Vagina (tissue), 2 donors: ENCODE data around the gene HSBP1L1. TPM values are rescaled to one million over a fixed set of nuclear protein-coding genes. Genes with fewer than 3 reads are reported as not detected.

Experiments used
- DNase-seq, 2 donors: peaks; one replicate each; pipeline ENCODE4 v3.0.0-alpha.2; 2017; ENCODE audit errors: extremely low spot score in 2 of 2
- H3K27ac ChIP-seq: fragments of 200-600 bp; sonication (generic); one replicate; pipeline ENCODE4 v1.5.1; 2019
- H3K27me3 ChIP-seq: fragments of 200-600 bp; sonication (generic); one replicate; pipeline ENCODE4 v1.5.1; 2019
- H3K36me3 ChIP-seq, 2 donors: fragments of 200-600 bp; sonication (generic); one replicate each; pipeline ENCODE4 v1.5.1; 2017 to 2019
- H3K4me1 ChIP-seq: fragments of 200-600 bp; sonication (generic); one replicate; pipeline ENCODE4 v1.5.1; 2019
- H3K4me3 ChIP-seq, 2 donors: fragments of 200-600 bp; sonication (generic); 1 replicate in 1 of 2; 2 replicates in 1 of 2; pipeline ENCODE4 v1.5.1; 2016 to 2019
- H3K9me3 ChIP-seq: fragments of 200-600 bp; sonication (generic); one replicate; pipeline ENCODE4 v1.5.1; 2019
- POLR2A ChIP-seq, 2 donors: fragments of 450-650 bp; IDR thresholded peaks; one replicate each; pipeline ENCODE4 v1.6.1; 2017; ENCODE audit warnings: antibody characterized with exemption in 2 of 2, mild to moderate bottlenecking in 2 of 2, moderate library complexity in 2 of 2
- POLR2AphosphoS5 ChIP-seq, 2 donors: sonication (generic); formaldehyde crosslinking; IDR thresholded peaks; one replicate each; pipeline ENCODE4 v1.9.0; 2017; ENCODE audit warnings: antibody characterized with exemption in 2 of 2, mild to moderate bottlenecking in 2 of 2, low read depth in 1 of 2; ENCODE audit not compliant: insufficient read depth in 1 of 2
- intact Hi-C: fragments of 100-400 bp; cut with DNase I; formaldehyde crosslinking; loops from one replicate; pipeline ENCODE4 v1.15.1; 2023
- total RNA-seq: library from RNA; depleted of rRNA; stranded (reverse); fragments of >200 nt; gene quantifications from one replicate; pipeline ENCODE4 v1.2.3, GENCODE V29; 2016
- TF ChIP-seq, protein P1 (sequence below), 3 experiments: fragments of 450-650 bp in 2 of 3; fragments of 200-600 bp in 1 of 3; sonication (generic) in 1 of 3; IDR thresholded peaks; one replicate each; pipeline ENCODE4 v1.5.1; 2017 to 2019; ENCODE audit warnings: antibody characterized with exemption in 3 of 3, mild to moderate bottlenecking in 2 of 3, moderate library complexity in 2 of 3

HSBP1L1 gene
- total RNA-seq, 1 donor from 2014 or later = 32.2 TPM

DNA sequence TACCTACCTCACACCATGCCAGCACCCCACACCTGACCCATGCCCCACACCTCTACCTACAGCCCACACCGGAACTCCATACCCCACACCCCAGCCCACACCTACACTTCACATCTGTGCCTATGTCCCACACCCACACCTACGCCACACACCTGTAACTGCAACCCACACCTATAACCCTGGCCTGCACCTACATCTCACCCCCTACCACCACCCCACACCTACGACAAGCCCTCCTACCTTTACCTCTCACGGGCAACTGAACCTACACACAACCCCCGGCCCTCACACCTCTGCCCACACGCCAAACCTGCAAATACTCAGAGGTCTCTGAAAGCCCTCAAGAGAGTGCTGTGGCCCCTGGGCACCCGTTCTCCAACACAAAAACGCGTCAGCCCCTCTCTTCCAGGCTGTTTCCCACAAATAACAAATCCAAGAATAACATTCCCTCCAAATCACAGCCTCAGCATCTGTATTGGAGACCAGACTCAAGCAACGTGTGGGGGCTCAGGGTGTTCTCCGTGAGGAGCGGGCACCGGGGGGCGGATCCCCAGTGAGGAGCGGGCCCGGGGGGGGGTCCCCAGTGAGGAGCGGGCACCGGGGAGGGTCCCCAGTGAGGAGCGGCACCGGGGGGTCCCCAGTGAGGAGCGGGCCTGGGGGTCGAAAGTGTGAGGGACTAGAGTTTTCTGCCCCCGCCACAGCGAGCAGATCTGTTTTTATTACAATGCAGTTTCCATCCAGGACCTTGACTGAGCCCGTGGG is 46.4 kb upstream of the HSBP1L1 start:
- TF ChIP-seq POLR2A (IDR thresholded peaks at IDR 0.05) (no peak), POLR2AphosphoS5 (IDR thresholded peaks at IDR 0.05; ENCODE audit: insufficient read depth in 1 of 2, low read depth in 1 of 2) (no peak)
- TF ChIP-seq, protein P1, sequence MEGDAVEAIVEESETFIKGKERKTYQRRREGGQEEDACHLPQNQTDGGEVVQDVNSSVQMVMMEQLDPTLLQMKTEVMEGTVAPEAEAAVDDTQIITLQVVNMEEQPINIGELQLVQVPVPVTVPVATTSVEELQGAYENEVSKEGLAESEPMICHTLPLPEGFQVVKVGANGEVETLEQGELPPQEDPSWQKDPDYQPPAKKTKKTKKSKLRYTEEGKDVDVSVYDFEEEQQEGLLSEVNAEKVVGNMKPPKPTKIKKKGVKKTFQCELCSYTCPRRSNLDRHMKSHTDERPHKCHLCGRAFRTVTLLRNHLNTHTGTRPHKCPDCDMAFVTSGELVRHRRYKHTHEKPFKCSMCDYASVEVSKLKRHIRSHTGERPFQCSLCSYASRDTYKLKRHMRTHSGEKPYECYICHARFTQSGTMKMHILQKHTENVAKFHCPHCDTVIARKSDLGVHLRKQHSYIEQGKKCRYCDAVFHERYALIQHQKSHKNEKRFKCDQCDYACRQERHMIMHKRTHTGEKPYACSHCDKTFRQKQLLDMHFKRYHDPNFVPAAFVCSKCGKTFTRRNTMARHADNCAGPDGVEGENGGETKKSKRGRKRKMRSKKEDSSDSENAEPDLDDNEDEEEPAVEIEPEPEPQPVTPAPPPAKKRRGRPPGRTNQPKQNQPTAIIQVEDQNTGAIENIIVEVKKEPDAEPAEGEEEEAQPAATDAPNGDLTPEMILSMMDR (IDR thresholded peaks at IDR 0.05) = no peak
- Histone ChIP-seq H3K27me3 (no peaks in the 10 kb centered on the region), H3K4me1 (no peaks in the 10 kb centered on the region), H3K36me3 (peaks cover 0 to 20% of the 10 kb centered on the region in 2 donors), H3K27ac (no peak overlapping the region), H3K9me3 (no peaks in the 10 kb centered on the region), H3K4me3 (no peak overlapping the region)
- intact Hi-C loops = no loop called here
- DNase-seq = peak in 1 of 2 donors; percentile 64

DNA sequence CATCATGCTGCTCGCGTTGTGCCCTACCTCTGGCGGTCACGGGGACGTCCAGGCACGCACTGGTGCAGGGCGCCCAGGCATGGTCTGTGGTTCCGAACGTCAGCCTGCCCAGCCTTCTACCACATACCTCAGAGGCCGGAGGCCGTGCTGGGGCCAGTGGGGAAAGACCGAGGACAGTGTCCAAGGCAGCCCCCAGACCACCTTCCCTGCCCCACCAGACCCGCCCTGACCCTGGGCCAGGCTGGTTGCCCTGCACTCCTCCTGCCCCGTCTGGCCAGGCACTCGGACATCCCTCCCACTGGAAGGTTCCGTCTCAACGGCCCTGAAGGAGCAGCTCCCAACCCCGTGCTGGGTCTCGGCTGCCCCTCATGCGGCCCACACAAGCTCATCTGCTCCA is 45.8 kb upstream of the HSBP1L1 start:
- peak; percentile 65 to 88 for DNase-seq
- intact Hi-C loops = no loop called here

DNA sequence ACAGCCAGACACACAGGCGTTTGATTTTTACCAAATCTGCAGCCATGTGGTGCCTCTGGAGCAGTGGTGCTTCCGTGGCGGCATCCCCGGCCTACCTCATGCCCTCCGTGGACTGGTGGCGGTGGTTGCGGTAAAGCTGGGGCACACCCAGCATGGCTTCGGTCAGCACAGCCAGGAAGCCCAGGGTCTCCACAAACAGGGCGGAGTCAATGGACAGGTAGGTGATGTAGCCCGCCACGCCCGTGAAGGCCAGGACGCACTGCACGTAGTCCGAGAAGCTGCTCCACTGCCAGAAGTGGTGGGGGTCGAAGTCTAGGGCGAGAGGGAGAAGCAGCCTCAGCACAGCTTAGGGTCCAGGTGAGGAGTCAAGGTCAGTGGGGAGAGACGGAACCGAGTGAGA is 45.4 kb upstream of the HSBP1L1 start:
- intact Hi-C loops = no loop called here
- Histone ChIP-seq H3K9me3 (no peaks in the 10 kb centered on the region), H3K36me3 (peaks cover 0 to 20% of the 10 kb centered on the region in 2 donors), H3K27me3 (no peaks in the 10 kb centered on the region), H3K4me3 (no peak overlapping the region), H3K27ac (no peak overlapping the region), H3K4me1 (no peaks in the 10 kb centered on the region)
- no peak for TF ChIP-seq POLR2AphosphoS5 (IDR thresholded peaks at IDR 0.05; ENCODE audit: insufficient read depth in 1 of 2, low read depth in 1 of 2)
- no peak for TF ChIP-seq POLR2A (IDR thresholded peaks at IDR 0.05)
- TF ChIP-seq, protein P1 (IDR thresholded peaks at IDR 0.05) = no peak
- peak in 1 of 2 donors; percentile 70 for DNase-seq

More for the DNA sequence above, 45.8 kb upstream of the HSBP1L1 start:
- peaks cover 0 to 20% of the 10 kb centered on the region in 2 donors for H3K36me3 ChIP-seq
- H3K4me1 ChIP-seq = no peaks in the 10 kb centered on the region
- no peak for TF ChIP-seq POLR2AphosphoS5 (IDR thresholded peaks at IDR 0.05; ENCODE audit: insufficient read depth in 1 of 2, low read depth in 1 of 2)
- TF ChIP-seq, protein P1 (IDR thresholded peaks at IDR 0.05) = no peak
- no peak for TF ChIP-seq POLR2A (IDR thresholded peaks at IDR 0.05)
- H3K4me3 ChIP-seq = no peak overlapping the region
- H3K9me3 ChIP-seq = no peaks in the 10 kb centered on the region
- H3K27me3 ChIP-seq = no peaks in the 10 kb centered on the region
- no peak overlapping the region for H3K27ac ChIP-seq

DNA sequence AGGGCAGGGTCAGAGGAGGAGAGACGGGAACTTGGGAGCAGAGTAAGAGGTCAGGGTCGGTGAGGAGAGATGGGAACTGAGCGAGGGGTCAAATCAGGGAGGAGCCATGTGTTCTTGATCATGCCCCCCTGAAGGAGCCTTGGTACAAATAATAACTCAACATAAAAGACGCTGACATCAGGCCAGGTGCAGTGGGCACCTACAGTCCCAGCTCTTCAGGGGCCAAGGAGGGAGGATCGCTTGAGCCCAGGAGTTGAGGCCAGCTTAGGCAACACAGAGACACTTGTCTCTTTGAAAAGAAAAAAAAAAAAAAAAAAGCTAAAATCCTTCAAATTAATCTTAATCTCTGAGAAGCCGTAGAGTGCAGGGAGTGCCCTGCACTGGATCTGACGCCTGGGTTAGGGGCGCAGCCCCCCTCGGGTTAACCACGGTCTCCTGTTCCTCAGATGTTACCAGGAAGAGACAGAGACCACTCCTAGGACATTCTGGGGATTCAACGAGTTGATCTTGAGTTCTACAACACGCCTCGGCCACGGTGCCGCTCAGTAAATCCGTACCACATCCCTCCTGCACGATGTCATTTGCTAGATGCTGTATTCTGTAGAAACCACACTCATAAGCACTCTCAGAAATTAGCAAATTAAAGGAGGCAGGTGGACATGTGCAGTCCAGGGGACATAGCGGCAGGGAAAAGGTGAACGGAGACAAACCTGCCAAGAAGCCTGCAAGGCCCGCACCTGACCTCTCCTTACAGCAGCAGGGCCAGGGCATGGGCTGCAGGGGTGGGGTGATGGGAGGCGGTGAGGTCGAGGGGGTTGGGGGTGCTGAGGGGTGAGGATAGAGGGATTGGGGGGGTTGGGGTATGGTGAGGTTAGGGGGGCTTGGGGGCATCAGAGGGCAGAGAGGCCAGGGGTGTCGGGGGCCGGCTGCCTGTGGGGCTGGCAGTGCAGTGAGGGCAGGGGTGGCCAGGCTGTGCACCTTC is 42.2 kb upstream of the HSBP1L1 start:
- Histone ChIP-seq H3K27ac (no peak overlapping the region), H3K4me3 (no peak overlapping the region), H3K9me3 (no peaks in the 10 kb centered on the region), H3K27me3 (no peaks in the 10 kb centered on the region), H3K36me3 (peaks cover 0 to 12% of the 10 kb centered on the region in 2 donors), H3K4me1 (no peaks in the 10 kb centered on the region)
- TF ChIP-seq POLR2A (IDR thresholded peaks at IDR 0.05) (no peak), POLR2AphosphoS5 (IDR thresholded peaks at IDR 0.05; ENCODE audit: insufficient read depth in 1 of 2, low read depth in 1 of 2) (no peak)
- TF ChIP-seq, protein P1 (IDR thresholded peaks at IDR 0.05) = no peak
- intact Hi-C loops = no loop called here
- no peak for DNase-seq
